ENCODE data around the gene ANKRD24.
"Not testable (repeated sequence)": the region's sequence is repeated elsewhere in the genome, so short reads cannot be mapped to it uniquely, and the experiment has no call there.

The ANKRD24 gene

GRCh38 chr19:4213116-4213515 lies 30.6 kb downstream of the ANKRD24 start:
- TF ChIP-seq, protein P1, sequence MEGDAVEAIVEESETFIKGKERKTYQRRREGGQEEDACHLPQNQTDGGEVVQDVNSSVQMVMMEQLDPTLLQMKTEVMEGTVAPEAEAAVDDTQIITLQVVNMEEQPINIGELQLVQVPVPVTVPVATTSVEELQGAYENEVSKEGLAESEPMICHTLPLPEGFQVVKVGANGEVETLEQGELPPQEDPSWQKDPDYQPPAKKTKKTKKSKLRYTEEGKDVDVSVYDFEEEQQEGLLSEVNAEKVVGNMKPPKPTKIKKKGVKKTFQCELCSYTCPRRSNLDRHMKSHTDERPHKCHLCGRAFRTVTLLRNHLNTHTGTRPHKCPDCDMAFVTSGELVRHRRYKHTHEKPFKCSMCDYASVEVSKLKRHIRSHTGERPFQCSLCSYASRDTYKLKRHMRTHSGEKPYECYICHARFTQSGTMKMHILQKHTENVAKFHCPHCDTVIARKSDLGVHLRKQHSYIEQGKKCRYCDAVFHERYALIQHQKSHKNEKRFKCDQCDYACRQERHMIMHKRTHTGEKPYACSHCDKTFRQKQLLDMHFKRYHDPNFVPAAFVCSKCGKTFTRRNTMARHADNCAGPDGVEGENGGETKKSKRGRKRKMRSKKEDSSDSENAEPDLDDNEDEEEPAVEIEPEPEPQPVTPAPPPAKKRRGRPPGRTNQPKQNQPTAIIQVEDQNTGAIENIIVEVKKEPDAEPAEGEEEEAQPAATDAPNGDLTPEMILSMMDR (IDR thresholded peaks at IDR 0.05; ENCODE audit: insufficient read depth, low read depth, low read length, missing control alignments), result no peak
- no peak overlapping the region for H3K4me3 ChIP-seq (ENCODE audit: low read depth, low read length)
- no peak for DNase-seq (ENCODE audit: low read depth)

DNA sequence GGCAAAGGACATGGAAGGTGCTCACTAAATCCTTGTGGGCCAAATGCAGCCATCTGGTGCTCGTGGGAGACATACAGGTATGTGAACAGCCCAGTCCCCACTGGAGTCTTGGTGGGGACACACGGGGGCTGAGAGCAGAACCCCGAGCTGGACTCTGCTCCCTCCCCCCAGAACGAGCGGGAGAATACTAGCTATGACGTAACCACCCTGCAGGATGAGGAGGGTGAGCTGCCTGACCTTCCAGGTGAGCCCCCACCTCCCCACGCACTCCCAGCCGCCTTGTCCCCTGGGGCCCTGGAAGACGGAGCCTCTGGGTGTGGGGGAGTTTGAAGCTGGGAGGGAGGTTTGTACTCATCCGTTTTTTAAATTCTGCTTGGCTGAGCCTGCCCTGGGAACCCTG lies 33.3 kb downstream of the ANKRD24 start:
- H3K4me3 ChIP-seq (ENCODE audit: low read depth, low read length), result no peak overlapping the region
- no peak for DNase-seq (ENCODE audit: low read depth)
- TF ChIP-seq, protein P1 (IDR thresholded peaks at IDR 0.05; ENCODE audit: insufficient read depth, low read depth, low read length, missing control alignments), result no peak

DNA sequence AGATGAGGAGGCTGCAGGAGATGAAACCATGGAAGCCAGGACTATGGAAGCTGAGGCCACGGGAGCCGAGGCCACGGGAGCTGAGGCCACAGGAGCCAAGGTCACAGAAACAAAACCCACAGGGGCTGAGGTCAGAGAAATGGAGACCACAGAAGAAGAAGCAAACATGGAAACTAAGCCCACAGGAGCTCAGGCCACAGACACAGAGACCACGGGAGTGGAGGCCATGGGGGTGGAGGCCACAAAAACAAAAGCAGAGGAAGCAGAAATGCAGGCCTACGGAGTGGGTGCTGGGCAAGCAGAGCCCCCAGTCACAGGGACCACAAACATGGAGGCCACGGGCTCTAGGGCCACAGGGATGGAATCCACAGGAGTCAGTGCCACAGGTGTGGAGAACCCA lies 34.4 kb downstream of the ANKRD24 start:
- H3K4me3 ChIP-seq (ENCODE audit: low read depth, low read length), result no peak overlapping the region
- no peak for DNase-seq (ENCODE audit: low read depth)
- TF ChIP-seq, protein P1 (IDR thresholded peaks at IDR 0.05; ENCODE audit: insufficient read depth, low read depth, low read length, missing control alignments), result no peak

GRCh38 chr19:4217429-4218264 lies 35.2 kb downstream of the ANKRD24 start:
- no peak overlapping the region for H3K4me3 ChIP-seq (ENCODE audit: low read depth, low read length)
- TF ChIP-seq, protein P1 (IDR thresholded peaks at IDR 0.05; ENCODE audit: insufficient read depth, low read depth, low read length, missing control alignments), result no peak
- no peak for DNase-seq (ENCODE audit: low read depth)

DNA sequence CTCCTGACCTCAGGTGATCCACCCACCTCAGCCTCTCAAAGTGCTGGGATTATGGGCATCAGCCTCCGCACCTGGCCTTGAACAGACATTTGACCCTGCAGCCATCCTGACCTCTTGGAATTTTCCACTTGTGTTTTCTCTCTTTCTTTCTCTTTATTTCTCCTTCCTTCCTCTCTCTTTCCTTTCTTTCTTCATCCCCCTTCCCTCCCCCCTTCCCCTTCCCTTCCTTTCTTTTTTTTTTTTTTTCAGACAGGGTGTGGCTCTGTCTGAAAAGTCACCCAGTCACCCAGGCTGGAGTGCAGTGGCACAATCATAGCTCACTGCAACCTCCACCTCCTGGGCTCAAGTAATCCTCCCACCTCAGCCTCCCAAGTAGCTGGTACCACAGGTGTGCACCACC lies 36.0 kb downstream of the ANKRD24 start:
- not testable (repeated sequence) for H3K4me3 ChIP-seq (ENCODE audit: low read depth, low read length); DNase-seq (ENCODE audit: low read depth)

GRCh38 chr19:4220188-4220587 lies 37.7 kb downstream of the ANKRD24 start:
- DNase-seq (ENCODE audit: low read depth), result no peak
- no peak overlapping the region for H3K4me3 ChIP-seq (ENCODE audit: low read depth, low read length)
- TF ChIP-seq, protein P1 (IDR thresholded peaks at IDR 0.05; ENCODE audit: insufficient read depth, low read depth, low read length, missing control alignments), result no peak

- no peak overlapping the region for H3K4me3 ChIP-seq (ENCODE audit: low read depth, low read length)
- TF ChIP-seq, protein P1 (IDR thresholded peaks at IDR 0.05; ENCODE audit: insufficient read depth, low read depth, low read length, missing control alignments), result no peak
- no peak for DNase-seq (ENCODE audit: low read depth)
Measured at GRCh38 chr19:4224470-4224869, 42.0 kb downstream of the ANKRD24 start.
